Gastrocnemius medialis (tissue), 4 donors: ENCODE measurements around the gene LGALS3BP.

Source experiments
- CTCF ChIP-seq, 5 experiments: fragments of 450-650 bp in 3 of 5; fragments of 200-600 bp in 2 of 5; sonication (generic) in 2 of 5; IDR thresholded peaks in 4 of 5; conservative IDR thresholded peaks in 1 of 5; 1 replicate in 4 of 5; 2 replicates in 1 of 5; pipeline ENCODE4 v1.5.1; 2016 to 2019; ENCODE audit warnings: antibody characterized with exemption in 5 of 5, mild to moderate bottlenecking in 3 of 5, moderate library complexity in 3 of 5
- POLR2A ChIP-seq, 2 donors: fragments of 450-650 bp; IDR thresholded peaks; one replicate each; pipeline ENCODE4 v1.6.1; 2017; ENCODE audit warnings: antibody characterized with exemption in 2 of 2, mild to moderate bottlenecking in 2 of 2, moderate library complexity in 2 of 2

GRCh38 chr17:78952706-78953105 is 27.0 kb downstream of the LGALS3BP start:
- TF ChIP-seq CTCF (IDR thresholded peaks at IDR 0.05 in 4 of 5, conservative IDR thresholded peaks at IDR 0.05 in 1 of 5): no peak
- TF ChIP-seq POLR2A (IDR thresholded peaks at IDR 0.05): no peak
